NCI-H774 (cell line): ENCODE results near the gene ZFYVE28.
"Not testable (repeated sequence)": the region's sequence is repeated elsewhere in the genome, so short reads cannot be mapped to it uniquely, and the experiment has no call there.

Experiments
- DNase-seq: peaks from one replicate; lab custom pipeline; 2025; lab: John Stamatoyannopoulos, UW

ZFYVE28 gene

GRCh38 chr4:2286904-2287593 is 131.4 kb downstream of the ZFYVE28 start:
- no peak for DNase-seq

DNA sequence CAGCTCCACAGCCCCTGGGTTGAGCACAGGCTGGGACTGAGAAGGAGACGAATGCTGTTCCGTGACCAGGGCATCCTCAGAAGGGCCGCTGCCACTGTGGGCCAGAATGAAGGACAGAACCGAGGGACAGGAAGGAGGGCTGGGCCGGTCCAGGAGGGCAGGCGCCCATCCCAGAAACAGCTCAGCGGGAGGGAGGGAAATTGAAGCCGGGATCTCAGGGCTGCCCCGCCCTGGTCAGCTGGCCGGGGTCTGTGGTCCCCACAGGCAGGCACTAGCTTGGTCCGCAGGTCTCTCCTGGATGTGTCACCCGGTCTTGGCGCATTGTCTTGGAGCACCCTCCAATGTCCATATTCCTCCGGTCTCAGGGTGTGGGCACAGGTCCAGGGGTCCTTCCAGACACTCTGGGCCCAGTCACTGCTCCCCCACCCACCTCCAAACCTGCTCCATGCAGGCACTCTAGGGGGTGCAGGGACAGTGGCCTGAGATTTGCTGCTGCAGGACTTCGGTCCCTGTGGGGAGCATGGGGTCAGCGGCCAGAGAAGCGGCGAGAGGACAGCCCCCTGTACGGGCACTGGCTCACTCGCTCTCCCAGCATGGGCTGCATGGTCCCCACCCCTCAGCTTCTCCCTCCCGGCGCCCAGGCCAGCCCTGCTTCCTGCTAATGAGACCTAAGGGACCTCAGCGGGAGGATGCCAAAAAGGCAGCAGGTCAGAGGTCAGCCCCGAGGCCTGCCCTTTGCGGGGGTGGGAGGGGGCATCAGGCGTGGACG is 132.6 kb downstream of the ZFYVE28 start:
- no peak for DNase-seq

GRCh38 chr4:2284934-2285612 is 133.4 kb downstream of the ZFYVE28 start:
- DNase-seq = no peak

- DNase-seq = no peak
Observed at GRCh38 chr4:2284161-2284933, 134.1 kb downstream of the ZFYVE28 start.

GRCh38 chr4:2283199-2283711 is 135.2 kb downstream of the ZFYVE28 start:
- no peak for DNase-seq

- no peak for DNase-seq
Observed at GRCh38 chr4:2281575-2282343, 136.7 kb downstream of the ZFYVE28 start.

GRCh38 chr4:2280531-2281300 is 137.7 kb downstream of the ZFYVE28 start:
- no peak for DNase-seq

DNA sequence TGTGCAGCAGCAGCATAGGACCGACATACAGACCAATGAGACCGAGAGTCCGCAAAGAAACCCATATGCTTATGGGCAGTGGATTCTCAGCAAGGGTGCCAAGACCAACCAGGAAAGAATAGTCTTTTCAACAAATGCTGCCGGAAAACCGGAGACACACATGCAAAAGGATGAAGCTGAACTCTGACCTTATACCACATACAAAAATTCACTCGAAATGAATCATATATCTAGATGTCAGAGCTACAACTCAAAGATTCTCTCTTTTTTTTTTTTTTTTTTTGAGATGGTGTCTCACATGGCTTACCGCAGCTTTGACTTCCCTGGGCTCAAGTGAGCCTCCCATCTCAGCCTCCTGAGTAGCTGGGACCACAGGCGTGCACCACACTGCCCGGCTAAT is 140.5 kb downstream of the ZFYVE28 start:
- no peak for DNase-seq

- DNase-seq = no peak
Observed at GRCh38 chr4:2276581-2277325, 141.7 kb downstream of the ZFYVE28 start.

DNA sequence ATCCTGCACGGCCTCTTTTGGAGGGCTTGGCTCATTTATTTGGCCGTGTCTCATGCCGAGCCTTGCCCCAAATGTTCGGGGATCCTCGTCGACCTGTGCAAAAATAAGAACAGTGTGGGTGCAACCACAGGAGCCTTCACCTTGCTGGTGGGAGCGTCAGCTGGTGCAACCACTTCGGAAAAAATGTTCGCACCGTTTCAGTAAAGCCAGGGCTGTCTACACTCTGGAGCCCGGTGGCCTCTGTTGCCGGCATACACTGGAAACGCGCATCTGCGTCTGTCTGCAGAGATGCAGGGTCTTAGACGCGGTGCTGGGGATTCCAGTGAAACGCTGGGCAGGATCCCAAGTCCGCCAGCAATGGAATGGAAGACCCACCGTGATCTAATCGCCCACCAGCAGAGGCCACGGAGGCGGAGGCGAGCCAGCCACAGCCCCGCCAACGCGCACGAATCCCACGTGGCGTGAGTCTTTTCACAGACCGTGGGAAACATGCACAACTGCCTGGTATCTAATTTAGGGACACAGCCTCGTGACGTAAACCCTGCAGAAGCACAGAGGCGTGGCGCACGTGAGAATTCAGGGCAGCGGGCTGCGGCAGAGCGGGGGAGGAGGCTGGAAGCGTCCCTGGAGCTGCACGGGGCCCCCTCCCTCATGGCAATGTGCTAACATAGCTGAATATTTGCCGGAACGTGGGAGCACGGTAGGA is 142.7 kb downstream of the ZFYVE28 start:
- DNase-seq = no peak

DNA sequence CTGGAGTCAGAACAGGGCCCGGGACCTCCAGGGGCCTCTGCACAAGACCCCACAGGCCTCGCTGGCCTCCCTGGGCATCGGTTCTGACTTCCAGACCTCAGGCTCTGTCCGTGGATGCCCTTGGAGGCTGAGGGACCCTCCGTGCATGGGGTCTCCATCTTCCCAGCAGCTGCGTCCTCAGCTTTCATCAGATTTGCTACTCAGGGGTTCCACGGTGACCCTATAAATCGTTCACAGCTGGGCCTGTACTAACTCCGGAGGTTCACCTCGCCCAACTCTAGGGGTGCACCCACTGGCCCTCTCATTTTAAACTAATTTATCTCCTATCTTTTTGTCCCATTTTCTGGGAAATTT is 143.4 kb downstream of the ZFYVE28 start:
- not testable (repeated sequence) for DNase-seq

DNA sequence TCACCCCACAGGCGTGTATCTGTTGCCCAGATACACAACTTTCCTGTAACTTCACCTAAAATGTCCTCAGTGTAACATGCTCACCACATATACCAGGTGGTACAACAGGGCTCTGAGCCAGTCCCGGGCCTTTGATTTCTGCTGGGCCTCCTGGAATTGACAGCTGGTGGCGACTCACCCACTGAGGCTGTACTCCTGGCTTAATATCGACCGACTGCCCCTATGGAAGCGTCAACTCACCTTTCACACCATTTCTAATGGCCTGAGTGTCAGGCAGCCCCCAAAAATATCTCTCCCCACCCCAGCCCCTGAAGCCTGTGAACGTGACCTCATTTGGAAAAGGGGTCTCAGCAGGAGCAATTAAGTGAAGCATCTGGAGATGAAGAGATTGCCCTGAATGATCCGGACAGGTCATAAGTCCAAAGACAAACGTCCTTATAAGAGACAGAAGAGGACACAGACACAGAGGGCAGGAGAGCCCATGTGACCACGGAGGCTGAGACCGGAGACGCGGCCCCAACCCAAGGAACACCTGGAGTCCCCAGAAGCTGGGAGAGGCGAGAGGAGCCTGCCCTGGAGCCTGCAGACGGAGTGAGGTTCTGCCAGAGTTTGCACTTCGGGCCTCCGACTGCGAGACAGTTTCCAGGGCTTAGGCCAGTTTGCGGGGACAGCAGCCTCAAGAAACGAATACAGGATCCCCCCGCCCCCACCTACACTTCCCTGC is 144.0 kb downstream of the ZFYVE28 start:
- no peak for DNase-seq

GRCh38 chr4:2273657-2274319 is 144.7 kb downstream of the ZFYVE28 start:
- no peak for DNase-seq

- DNase-seq = no peak
Observed at GRCh38 chr4:2273221-2273620, 145.2 kb downstream of the ZFYVE28 start.

GRCh38 chr4:2272828-2273120 is 145.7 kb downstream of the ZFYVE28 start:
- DNase-seq = no peak

DNA sequence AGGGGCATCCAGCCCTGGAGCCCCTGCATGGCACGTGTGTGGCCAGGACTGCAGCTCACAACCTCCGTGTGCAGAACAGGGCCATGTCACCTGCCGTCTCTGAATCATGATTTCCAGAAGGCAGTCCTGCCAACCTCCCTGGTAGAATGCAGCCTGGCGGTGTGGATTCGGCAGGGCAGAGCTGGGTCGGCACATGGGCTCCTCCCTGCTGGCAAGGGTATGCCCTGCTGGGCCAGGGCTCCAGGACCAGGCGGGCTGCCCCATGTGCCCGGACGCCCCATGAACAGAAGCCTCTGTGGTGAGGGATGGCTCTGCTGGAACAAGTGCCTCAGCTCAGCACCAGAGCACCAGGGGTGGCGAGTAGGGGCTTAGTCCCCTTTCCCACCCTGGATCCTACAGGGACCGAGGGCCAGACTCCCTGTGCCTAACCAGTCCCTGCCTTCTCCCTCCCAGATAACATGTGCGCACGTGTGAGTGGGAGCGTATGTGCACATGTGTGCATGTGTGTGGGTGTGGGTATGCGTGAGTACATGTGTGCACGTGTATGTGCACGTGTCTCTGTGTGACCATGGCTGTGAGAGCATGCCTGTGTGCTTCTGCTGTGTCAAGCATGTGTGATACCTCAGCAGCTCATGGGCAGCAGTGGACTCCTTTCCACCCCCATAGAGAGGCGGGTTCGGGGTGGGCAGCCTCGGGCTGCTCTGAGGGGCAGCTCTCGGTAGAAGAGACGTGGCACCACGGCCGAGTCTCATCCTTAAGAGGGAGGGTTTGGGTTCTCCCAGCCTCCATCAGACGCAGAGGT is 146.2 kb downstream of the ZFYVE28 start:
- DNase-seq = no peak

- DNase-seq = no peak
Observed at GRCh38 chr4:2271279-2272025, 147.0 kb downstream of the ZFYVE28 start.
